Adrenal gland (tissue), 12 donors: Measurements from ENCODE around the gene TRIO. TPM values are rescaled to one million over a fixed set of nuclear protein-coding genes. Genes with fewer than 3 reads are reported as not detected.

Experiments
- DNase-seq, 7 donors: peaks; one replicate each; pipeline ENCODE4 v3.0.0-alpha.2; 2019 to 2020
- H3K27ac ChIP-seq, 5 donors: fragments of 200-600 bp; sonication (generic) in 4 of 5; 1 replicate in 3 of 5; 2 replicates in 2 of 5; pipeline versions ENCODE4 v1.5.1 to v1.8.0; 2016 to 2020; ENCODE audit warnings: mild to moderate bottlenecking in 1 of 5
- H3K27me3 ChIP-seq: fragments of 200-600 bp; 2 replicates; pipeline ENCODE4 v1.8.0; 2021
- H3K36me3 ChIP-seq, 2 donors: fragments of 200-600 bp; replicated peaks in 1 of 2; 1 replicate in 1 of 2; 2 replicates in 1 of 2; pipeline versions ENCODE4 v1.5.1 to v1.8.0; 2018 to 2022
- H3K4me1 ChIP-seq, 2 donors: fragments of 200-600 bp; replicated peaks in 1 of 2; 1 replicate in 1 of 2; 2 replicates in 1 of 2; pipeline versions ENCODE4 v1.5.1 to v1.8.0; 2018 to 2021
- H3K4me3 ChIP-seq, 4 donors: fragments of 200-600 bp; sonication (generic) in 3 of 4; one replicate each; pipeline ENCODE4 v1.5.1; 2016 to 2018
- H3K9me3 ChIP-seq, 3 donors: fragments of 200-600 bp; sonication (generic) in 1 of 3; replicated peaks in 1 of 3; 1 replicate in 2 of 3; 2 replicates in 1 of 3; pipeline versions ENCODE4 v1.5.1 to v1.8.0; 2016 to 2021
- CTCF ChIP-seq, 6 experiments: fragments of 450-650 bp in 4 of 6; fragments of 200-600 bp in 2 of 6; sonication (generic) in 1 of 6; IDR thresholded peaks; 1 replicate in 5 of 6; 2 replicates in 1 of 6; pipeline versions ENCODE4 v1.5.1 to v1.8.0; 2016 to 2021; ENCODE audit warnings: antibody characterized with exemption in 6 of 6, mild to moderate bottlenecking in 2 of 6, moderate library complexity in 1 of 6
- POLR2A ChIP-seq, 2 donors: fragments of 450-650 bp; IDR thresholded peaks; one replicate each; pipeline ENCODE4 v1.6.1; 2017; ENCODE audit warnings: antibody characterized with exemption in 2 of 2, mild to moderate bottlenecking in 2 of 2, moderate library complexity in 1 of 2
- WGBS, 4 donors: extraction: QIAGEN DNeasy Blood & Tissue Kit in 2 of 4; methylation state at CpG; one replicate each; pipeline versions ENCODE4 v1.1.5 to v1.1.7; 2013 to 2017; 5-methylcytosine and 5-hydroxymethylcytosine counted together
- intact Hi-C, 2 donors: fragments of 100-400 bp; cut with DNase I; formaldehyde crosslinking; loops; one replicate each; pipeline versions ENCODE4 v1.14.1 to v1.15.0; 2022 to 2023
- polyA plus RNA-seq, 3 donors: library from polyadenylated mRNA; stranded (reverse); fragments of 200-250 nt in 2 of 3; fragments of 350-450 nt in 1 of 3; fragmentation: Illumina TruSeq in 1 of 3; extraction: RNeasy Lipid Tissue Mini Kit (QIAGEN cat#74804) in 1 of 3; gene quantifications; one replicate each; pipeline ENCODE4 v1.2.3, GENCODE V29; 2013 to 2014
- total RNA-seq, 9 donors: library from RNA; depleted of rRNA in 4 of 9; stranded (reverse); fragments of >200 nt in 4 of 9; fragments of 120-200 nt in 1 of 9; fragmentation: NEBNext Ultra II Directional in 1 of 9; extraction: Animal tissue kit (Norgen Biotek cat#: 25700) in 1 of 9; gene quantifications; one replicate each; pipeline versions ENCODE4 v1.1.0 to v1.2.4, GENCODE V29; 2013 to 2023
- donor health status: healthy with polysubstance abuse.
- donor health status: Bipolar disorder and iron deficiency.
- donor health status: DM: yes; HTN: yes; CAD: no.
- donor health status: DM: no; HTN: no; CAD: no.
- donor health status: DM: no; HTN: no; CAD: no.
- donor health status: DM: yes; HTN: yes; CAD: no.

Gene TRIO
- total and polyA plus RNA-seq, 12 donors: 27.3 to 109 (median 72.4) TPM

- peaks cover 20 to 47% of the 10 kb centered on the region in 2 donors for H3K4me1 ChIP-seq
Observed at GRCh38 chr5:14213813-14214585, 70.9 kb downstream of the TRIO start.

GRCh38 chr5:14215901-14216300 is 72.8 kb downstream of the TRIO start:
- intact Hi-C loops: no loop called here
- no peak for TF ChIP-seq POLR2A (IDR thresholded peaks at IDR 0.05)
- TF ChIP-seq CTCF (IDR thresholded peaks at IDR 0.05): no peak
- Histone ChIP-seq H3K36me3 (no peaks in the 10 kb centered on the region), H3K4me1 (peaks cover 35 to 49% of the 10 kb centered on the region in 2 donors), H3K27ac (no peak overlapping the region), H3K9me3 (no peaks in the 10 kb centered on the region), H3K4me3 (no peak overlapping the region), H3K27me3 (no peaks in the 10 kb centered on the region)
- 88 to 96% (median 96%) methylated on average over 6 of the region's 6 CpGs for WGBS, 4 donors
- DNase-seq: no peak

More at GRCh38 chr5:14213813-14214585, 70.9 kb downstream of the TRIO start:
- no peak overlapping the region for H3K27ac ChIP-seq
- 90 to 95% (median 92%) methylated on average over 6 of the region's 6 CpGs for WGBS, 4 donors
- no peaks in the 10 kb centered on the region for H3K27me3 ChIP-seq
- H3K36me3 ChIP-seq: no peaks in the 10 kb centered on the region
- no peak for TF ChIP-seq POLR2A (IDR thresholded peaks at IDR 0.05)
- no peak for TF ChIP-seq CTCF (IDR thresholded peaks at IDR 0.05)
- H3K9me3 ChIP-seq: no peaks in the 10 kb centered on the region
- H3K4me3 ChIP-seq: no peak overlapping the region
- no peak for DNase-seq
- intact Hi-C loops: no loop called here

- H3K27me3 ChIP-seq: no peaks in the 10 kb centered on the region
- H3K27ac ChIP-seq: no peak overlapping the region
- no peaks in the 10 kb centered on the region for H3K36me3 ChIP-seq
- H3K9me3 ChIP-seq: no peaks in the 10 kb centered on the region
- 81 to 94% (median 89%) methylated on average over 2 of the region's 2 CpGs for WGBS, 4 donors
- intact Hi-C loops: no loop called here
- H3K4me1 ChIP-seq: peaks cover 33 to 49% of the 10 kb centered on the region in 2 donors
- H3K4me3 ChIP-seq: no peak overlapping the region
- DNase-seq: no peak
- no peak for TF ChIP-seq CTCF (IDR thresholded peaks at IDR 0.05)
- no peak for TF ChIP-seq POLR2A (IDR thresholded peaks at IDR 0.05)
Observed at GRCh38 chr5:14216372-14216771, 73.2 kb downstream of the TRIO start.

GRCh38 chr5:14216902-14217301 is 73.8 kb downstream of the TRIO start:
- DNase-seq: no peak
- WGBS, 4 donors: 91 to 96% (median 95%) methylated on average over 5 to 7 of the region's 7 CpGs
- TF ChIP-seq POLR2A (IDR thresholded peaks at IDR 0.05): no peak
- no peak for TF ChIP-seq CTCF (IDR thresholded peaks at IDR 0.05)
- Histone ChIP-seq H3K9me3 (no peaks in the 10 kb centered on the region), H3K4me3 (no peak overlapping the region), H3K4me1 (peaks cover 33 to 49% of the 10 kb centered on the region in 2 donors), H3K27ac (no peak overlapping the region), H3K27me3 (no peaks in the 10 kb centered on the region), H3K36me3 (no peaks in the 10 kb centered on the region)
- intact Hi-C loops: no loop called here
